H1 (cell line): Measurements from ENCODE around the gene ID1. TPM values are rescaled to one million over a fixed set of nuclear protein-coding genes. Genes with fewer than 3 reads are reported as not detected.

Experiments used
- CTCF ChIA-PET: fragments of 300-600 bp; sonication (Branson Sonifier 250); formaldehyde crosslinking; loops from one replicate; lab custom pipeline; 2021; ENCODE audit not compliant: partially characterized antibody; lab: Charles Lee
- POLR2A ChIA-PET: fragments of 300-600 bp; sonication (Branson Sonifier 250); formaldehyde crosslinking; loops from one replicate; lab custom pipeline; 2021; ENCODE audit warnings: inconsistent platforms; ENCODE audit not compliant: partially characterized antibody; lab: Charles Lee
- DNase-seq, 2 experiments: peaks; one replicate each; pipeline versions ENCODE4 v3.0.0 to v3.0.0-alpha.2; 2010 to 2022; ENCODE audit warnings: low spot score in 2 of 2, low read depth in 1 of 2, mixed read lengths in 1 of 2
- FAIRE-seq: peaks from 2 replicates; lab custom pipeline; 2011; peaks lifted over from hg19 to GRCh38; lab: Jason Lieb, UNC
- H2AFZ ChIP-seq: 2 replicates; pipeline ENCODE4 v1.8.1; 2012; ENCODE audit warnings: low read length, inconsistent platforms
- H2AK5ac ChIP-seq: 2 replicates; pipeline ENCODE4 v1.6.1; 2013; ENCODE audit warnings: low read depth, low read length
- H2BK120ac ChIP-seq: replicated peaks from 2 replicates; pipeline ENCODE3; 2013; ENCODE audit warnings: low read depth, low read length, inconsistent platforms
- H2BK12ac ChIP-seq: 2 replicates; pipeline ENCODE4 v1.6.1; 2013; ENCODE audit warnings: low read depth, low read length
- H2BK15ac ChIP-seq: 2 replicates; pipeline ENCODE4 v1.6.1; 2013; ENCODE audit warnings: low read length
- H2BK20ac ChIP-seq: 2 replicates; pipeline ENCODE4 v1.6.1; 2013; ENCODE audit warnings: low read length
- H2BK5ac ChIP-seq: 2 replicates; pipeline ENCODE4 v1.6.1; 2013; ENCODE audit warnings: low read depth, low read length
- H3K14ac ChIP-seq: 2 replicates; pipeline ENCODE4 v1.6.1; 2013; ENCODE audit warnings: inconsistent platforms; ENCODE audit not compliant: insufficient read length
- H3K18ac ChIP-seq: 2 replicates; pipeline ENCODE4 v1.6.1; 2013; ENCODE audit warnings: low read length; ENCODE audit errors: extremely low read depth
- H3K23ac ChIP-seq: 2 replicates; pipeline ENCODE4 v1.6.1; 2013; ENCODE audit warnings: inconsistent platforms; ENCODE audit not compliant: insufficient read length
- H3K23me2 ChIP-seq: 2 replicates; pipeline ENCODE4 v1.6.1; 2013; ENCODE audit warnings: low read depth, low read length
- H3K27ac ChIP-seq: 2 replicates; pipeline ENCODE4 v1.6.1; 2011; ENCODE audit warnings: low read depth, low read length, inconsistent platforms
- H3K27me3 ChIP-seq, 4 experiments: replicated peaks in 1 of 4; 1 replicate in 1 of 4; 2 replicates in 3 of 4; pipeline versions ENCODE4 v1.6.1 to v1.8.1; 2011 to 2013; ENCODE audit warnings: low read length in 3 of 4, mild to moderate bottlenecking in 3 of 4, inconsistent platforms in 2 of 4, mixed read lengths in 2 of 4, moderate library complexity in 1 of 4; ENCODE audit not compliant: control insufficient read depth in 3 of 4, insufficient read depth in 3 of 4; ENCODE audit errors: extremely low read depth in 1 of 4
- H3K36me3 ChIP-seq, 4 experiments: 2 replicates each; pipeline versions ENCODE4 v1.6.1 to v1.8.1; 2011 to 2013; ENCODE audit warnings: mild to moderate bottlenecking in 4 of 4, low read length in 3 of 4, moderate library complexity in 2 of 4, control low read depth in 1 of 4, inconsistent platforms in 1 of 4; ENCODE audit not compliant: insufficient read depth in 4 of 4, control insufficient read depth in 2 of 4
- H3K4ac ChIP-seq: replicated peaks from 2 replicates; pipeline ENCODE3; 2013; ENCODE audit warnings: low read length, low read depth, mixed read lengths, inconsistent platforms; ENCODE audit not compliant: insufficient read length
- H3K4me1 ChIP-seq, 4 experiments: replicated peaks in 1 of 4; 1 replicate in 1 of 4; 2 replicates in 3 of 4; pipeline versions ENCODE4 v1.6.1 to v1.8.1; 2011 to 2013; ENCODE audit warnings: low read length in 3 of 4, inconsistent platforms in 2 of 4, mixed read lengths in 1 of 4; ENCODE audit not compliant: insufficient read depth in 4 of 4, control insufficient read depth in 3 of 4
- H3K4me2 ChIP-seq, 2 experiments: 2 replicates each; pipeline versions ENCODE4 v1.6.1 to v1.8.1; 2011 to 2013; ENCODE audit warnings: low read depth in 2 of 2, low read length in 2 of 2, control low read depth in 1 of 2, inconsistent platforms in 1 of 2, mild to moderate bottlenecking in 1 of 2; ENCODE audit not compliant: insufficient read depth in 1 of 2
- H3K4me3 ChIP-seq, 4 experiments: fragments of 200-600, 300-600 bp in 1 of 4; sonication (generic), shearing (Covaris generic), sonication (Bioruptor Twin) in 1 of 4; 2 replicates each; pipeline versions ENCODE4 v1.5.1 to v1.8.1; 2011 to 2016; ENCODE audit warnings: low read length in 4 of 4, low read depth in 3 of 4, control low read depth in 2 of 4, inconsistent platforms in 2 of 4, mild to moderate bottlenecking in 2 of 4, mixed read lengths in 1 of 4, moderate library complexity in 1 of 4; ENCODE audit not compliant: insufficient read depth in 2 of 4; ENCODE audit errors: extremely low read depth in 1 of 4
- H3K56ac ChIP-seq: replicated peaks from 2 replicates; pipeline ENCODE3; 2013; ENCODE audit warnings: low read depth, mild to moderate bottlenecking, mixed read lengths, low read length, inconsistent platforms; ENCODE audit not compliant: insufficient read length
- H3K79me1 ChIP-seq: 2 replicates; pipeline ENCODE4 v1.6.1; 2013; ENCODE audit warnings: low read depth, low read length, control low read depth
- H3K79me2 ChIP-seq, 2 experiments: 2 replicates each; pipeline versions ENCODE4 v1.6.1 to v1.8.1; 2012 to 2013; ENCODE audit warnings: low read length in 2 of 2, mild to moderate bottlenecking in 2 of 2, inconsistent platforms in 1 of 2; ENCODE audit not compliant: insufficient read depth in 2 of 2, control insufficient read depth in 1 of 2
- H3K9ac ChIP-seq, 4 experiments: replicated peaks in 1 of 4; 1 replicate in 1 of 4; 2 replicates in 3 of 4; pipeline versions ENCODE4 v1.6.1 to v1.8.1; 2011 to 2013; ENCODE audit warnings: low read depth in 3 of 4, low read length in 3 of 4, control low read depth in 2 of 4, mild to moderate bottlenecking in 2 of 4, moderate library complexity in 2 of 4, inconsistent platforms in 1 of 4; ENCODE audit errors: extremely low read depth in 1 of 4
- H3K9me3 ChIP-seq, 2 experiments: 2 replicates each; pipeline versions ENCODE4 v1.6.1 to v1.8.1; 2012 to 2013; ENCODE audit warnings: mild to moderate bottlenecking in 2 of 2, moderate library complexity in 2 of 2, control low read depth in 1 of 2, inconsistent platforms in 1 of 2, low read depth in 1 of 2, low read length in 1 of 2, mixed read lengths in 1 of 2; ENCODE audit not compliant: insufficient read depth in 2 of 2
- H4K20me1 ChIP-seq, 2 experiments: replicated peaks in 1 of 2; 2 replicates each; pipeline versions ENCODE3 to v1.8.1; 2011 to 2013; ENCODE audit warnings: inconsistent platforms in 2 of 2, low read length in 2 of 2, mild to moderate bottlenecking in 1 of 2; ENCODE audit not compliant: insufficient read depth in 2 of 2, control insufficient read depth in 1 of 2
- H4K5ac ChIP-seq: 2 replicates; pipeline ENCODE4 v1.6.1; 2013; ENCODE audit warnings: low read length, low read depth, mixed read lengths, inconsistent platforms; ENCODE audit not compliant: insufficient read length
- H4K8ac ChIP-seq: 2 replicates; pipeline ENCODE4 v1.8.0; 2013; ENCODE audit warnings: mild to moderate bottlenecking, moderate library complexity, low read length, inconsistent platforms; ENCODE audit not compliant: insufficient read depth; ENCODE audit errors: extremely low read depth
- H4K91ac ChIP-seq: replicated peaks from 2 replicates; pipeline ENCODE3; 2013; ENCODE audit warnings: low read length, mixed read lengths, inconsistent platforms; ENCODE audit not compliant: insufficient read length
- ASH2L ChIP-seq: fragments of 200-600, 300-600 bp; sonication (generic); IDR thresholded peaks from one replicate; pipeline ENCODE4 v1.7.1; 2017; ENCODE audit warnings: low read length
- CBX5 ChIP-seq: fragments of 300-800, 300-1000 bp; sonication (generic); IDR thresholded peaks from 2 replicates; pipeline ENCODE4 v1.7.1; 2016; ENCODE audit warnings: antibody characterized with exemption, low read length, low read depth
- CTBP2 ChIP-seq: IDR thresholded peaks from 2 replicates; pipeline ENCODE4 v1.7.0; 2011; ENCODE audit warnings: borderline replicate concordance, mild to moderate bottlenecking, moderate library complexity, mixed read lengths, low read length; ENCODE audit not compliant: insufficient read depth, insufficient read length
- HDAC6 ChIP-seq: IDR thresholded peaks from one replicate; pipeline ENCODE4 v1.7.1; 2012; ENCODE audit warnings: low read depth, mild to moderate bottlenecking, inconsistent platforms, low read length, moderate library complexity
- JUND ChIP-seq: IDR thresholded peaks from 2 replicates; pipeline ENCODE4 v1.6.1; 2011; ENCODE audit warnings: mild to moderate bottlenecking, improper control_type of control experiment, low read length
- KDM4A ChIP-seq: IDR thresholded peaks from one replicate; pipeline ENCODE4 v1.7.1; 2012; ENCODE audit warnings: low read depth, mild to moderate bottlenecking, moderate library complexity, low read length, inconsistent platforms; ENCODE audit not compliant: severe bottlenecking
- RAD21 ChIP-seq, 2 experiments: IDR thresholded peaks in 1 of 2; conservative IDR thresholded peaks in 1 of 2; 2 replicates each; pipeline ENCODE4 v1.6.1; 2011; ENCODE audit warnings: low read depth in 2 of 2, low read length in 2 of 2, improper control_type of control experiment in 1 of 2, inconsistent platforms in 1 of 2, mild to moderate bottlenecking in 1 of 2, moderate library complexity in 1 of 2
- SP1 ChIP-seq: IDR thresholded peaks from 2 replicates; pipeline ENCODE4 v1.6.1; 2011; ENCODE audit warnings: low read depth, low read length
- SUZ12 ChIP-seq: fragments of 200-600 bp; sonication (generic); IDR thresholded peaks from 2 replicates; pipeline ENCODE4 v1.6.1; 2012; ENCODE audit warnings: mild to moderate bottlenecking, inconsistent platforms, low read length, moderate library complexity, mixed read lengths
- TAF7 ChIP-seq: optimal IDR thresholded peaks from 2 replicates; pipeline ENCODE3; 2011; ENCODE audit warnings: low read depth, mild to moderate bottlenecking, inconsistent platforms, low read length, moderate library complexity, borderline replicate concordance
- YY1 ChIP-seq: IDR thresholded peaks from 2 replicates; pipeline ENCODE4 v1.6.1; 2011; ENCODE audit warnings: low read depth, mild to moderate bottlenecking, low read length
- WGBS, 2 experiments: shearing (Covaris generic) in 1 of 2; methylation state at CpG; one replicate each; pipeline versions ENCODE4 v1.1.6 to v1.1.7; 2013 to 2015; ENCODE audit warnings: low lambda C conversion rate in 2 of 2, mixed read lengths in 2 of 2, inconsistent platforms in 1 of 2, low coverage in 1 of 2, missing lambda C conversion rate in 1 of 2; ENCODE audit not compliant: insufficient replicate concordance in 2 of 2, insufficient coverage in 1 of 2, insufficient read length in 1 of 2; ENCODE audit errors: extremely low coverage in 1 of 2, missing lambda C conversion rate in 1 of 2; 5-methylcytosine and 5-hydroxymethylcytosine counted together
- polyA plus RNA-seq, 7 experiments: library from polyadenylated mRNA; depleted of rRNA in 3 of 7; stranded (reverse) in 5 of 7; unstranded in 2 of 7; fragments of >200 nt in 5 of 7; fragments of 200-250 nt in 2 of 7; gene quantifications; 1 replicate in 5 of 7; 2 replicates in 1 of 7; 4 replicates in 1 of 7; pipeline versions ENCODE4 v1.2.1 to v1.2.3, GENCODE V29; 2011 to 2013; ENCODE audit warnings: missing spikeins in 2 of 7, mixed read lengths in 2 of 7
- total RNA-seq: library from RNA; stranded (reverse); fragmentation: NEBNext Ultra II Directional; extraction: Animal tissue kit (Norgen Biotek cat#: 25700); gene quantifications from 2 replicates; pipeline ENCODE4 v1.2.1, GENCODE V29; 2021
- TF ChIP-seq, protein P1 (sequence below): IDR thresholded peaks from 2 replicates; pipeline ENCODE4 v1.6.1; 2012; ENCODE audit warnings: low read length, inconsistent platforms

ID1 gene
- total and polyA plus RNA-seq, 2 of the 8 experiments (the other 6 are each of a cell fraction or from before 2014, with no cell fraction given), result 120 to 357 TPM

DNA sequence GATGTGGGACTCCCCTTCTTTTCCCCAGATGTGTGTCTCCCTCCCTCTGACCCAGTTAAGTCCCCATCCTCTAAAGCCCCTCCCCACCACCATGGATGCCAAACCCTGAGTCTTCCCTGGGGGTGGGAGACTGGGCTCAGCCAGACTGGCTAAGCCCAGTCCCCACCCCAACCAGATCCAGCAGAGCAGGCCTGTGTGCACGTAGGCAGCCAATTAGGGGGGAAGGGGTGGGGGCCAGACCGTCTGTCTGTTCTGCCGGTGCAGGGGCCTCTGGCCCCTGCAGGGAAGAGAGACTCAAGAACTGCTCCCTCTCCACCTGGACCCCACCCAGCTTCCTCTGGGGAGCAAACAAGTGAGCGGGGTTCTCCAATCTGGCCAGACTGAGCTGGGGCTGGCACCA lies 33.2 kb downstream of the ID1 start:
- H3K27ac ChIP-seq, result no peak overlapping the region
- H2BK5ac ChIP-seq, result no peak overlapping the region
- H3K14ac ChIP-seq, result no peak overlapping the region
- no peak for FAIRE-seq
- no peaks in the 10 kb centered on the region for H3K9me3 ChIP-seq
- peaks cover 0 to 2% of the 10 kb centered on the region in 2 experiments for H4K20me1 ChIP-seq
- H3K36me3 ChIP-seq, result no peaks in the 10 kb centered on the region
- 83% methylated on average over 4 of the region's 4 CpGs; no CpG with 5 or more reads in 1 of the 2 experiments for WGBS, 2 experiments
- no peaks in the 10 kb centered on the region for H3K79me2 ChIP-seq
- no peak overlapping the region for H4K8ac ChIP-seq
- no peak overlapping the region for H3K4me2 ChIP-seq
- no peak overlapping the region for H4K5ac ChIP-seq
- H2BK20ac ChIP-seq, result no peak overlapping the region
- no peaks in the 10 kb centered on the region for H3K27me3 ChIP-seq
- H3K23me2 ChIP-seq, result no peaks in the 10 kb centered on the region
- no peak overlapping the region for H2BK15ac ChIP-seq
- H2AK5ac ChIP-seq, result no peak overlapping the region
- peaks cover 0 to 2% (median 0%) of the 10 kb centered on the region in 4 experiments; a peak in 2 of 7 replicates for H3K4me1 ChIP-seq
- no peaks in the 10 kb centered on the region for H3K79me1 ChIP-seq
- no peak overlapping the region for H2BK12ac ChIP-seq
- no peak overlapping the region for H3K4me3 ChIP-seq
- ChIA-PET CTCF (interaction anchor here (0.9 to 2.8 kb wide), 2 partner anchors 23 to 84 kb away, joined by 3 to 14 read pairs; partner anchors contain the start of gene BCL2L1), POLR2A (interaction anchor here (0.6 to 1.1 kb wide), 3 partner anchors 15 to 56 kb away, joined by 3 read pairs; no protein-coding TSS in a partner anchor)
- H3K9ac ChIP-seq, result no peak overlapping the region
- DNase-seq, result no peak
- H3K23ac ChIP-seq, result no peak overlapping the region
- H4K91ac ChIP-seq, result no peak overlapping the region
- no peak overlapping the region for H2BK120ac ChIP-seq
- H2AFZ ChIP-seq, result no peak overlapping the region
- no peak overlapping the region for H3K56ac ChIP-seq
- H3K4ac ChIP-seq, result no peak overlapping the region
- no peak overlapping the region for H3K18ac ChIP-seq
- TF ChIP-seq HDAC6 (no peak), CBX5 (no peak), SP1 (no peak), CTBP2 (no peak), TAF7 (no peak), ASH2L (no peak), YY1 (no peak), KDM4A (no peak), SUZ12 (no peak), RAD21 (IDR thresholded peaks at IDR 0.05 in 1 of 2, conservative IDR thresholded peaks at IDR 0.05 in 1 of 2; ENCODE audit: low read depth in 2 of 2, low read length in 2 of 2) (no peak), JUND (no peak)
- TF ChIP-seq, protein P1, sequence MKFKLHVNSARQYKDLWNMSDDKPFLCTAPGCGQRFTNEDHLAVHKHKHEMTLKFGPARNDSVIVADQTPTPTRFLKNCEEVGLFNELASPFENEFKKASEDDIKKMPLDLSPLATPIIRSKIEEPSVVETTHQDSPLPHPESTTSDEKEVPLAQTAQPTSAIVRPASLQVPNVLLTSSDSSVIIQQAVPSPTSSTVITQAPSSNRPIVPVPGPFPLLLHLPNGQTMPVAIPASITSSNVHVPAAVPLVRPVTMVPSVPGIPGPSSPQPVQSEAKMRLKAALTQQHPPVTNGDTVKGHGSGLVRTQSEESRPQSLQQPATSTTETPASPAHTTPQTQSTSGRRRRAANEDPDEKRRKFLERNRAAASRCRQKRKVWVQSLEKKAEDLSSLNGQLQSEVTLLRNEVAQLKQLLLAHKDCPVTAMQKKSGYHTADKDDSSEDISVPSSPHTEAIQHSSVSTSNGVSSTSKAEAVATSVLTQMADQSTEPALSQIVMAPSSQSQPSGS, result no peak
